Osteocyte (in vitro differentiated cells): ENCODE measurements around the gene ORC6. TPM values are rescaled to one million over a fixed set of nuclear protein-coding genes. Genes with fewer than 3 reads are reported as not detected.

Experiments
- DNase-seq: peaks from one replicate; pipeline ENCODE4 v3.0.0; 2021; ENCODE audit warnings: mixed read lengths; ENCODE audit not compliant: unreplicated experiment; ENCODE audit errors: extremely low spot score
- H3K27ac Mint-ChIP-seq: one replicate; pipeline ENCODE4 v1.8.0; 2021; ENCODE audit warnings: mild to moderate bottlenecking, mixed read lengths; ENCODE audit not compliant: unreplicated experiment
- H3K27me3 Mint-ChIP-seq: one replicate; pipeline ENCODE4 v1.8.0; 2021; ENCODE audit warnings: mixed read lengths; ENCODE audit not compliant: unreplicated experiment
- H3K36me3 Mint-ChIP-seq: one replicate; pipeline ENCODE4 v1.8.0; 2021; ENCODE audit warnings: mixed read lengths; ENCODE audit not compliant: unreplicated experiment
- H3K4me1 Mint-ChIP-seq: one replicate; pipeline ENCODE4 v1.8.0; 2021; ENCODE audit warnings: mixed read lengths; ENCODE audit not compliant: unreplicated experiment
- H3K4me3 Mint-ChIP-seq: one replicate; pipeline ENCODE4 v1.8.0; 2021; ENCODE audit warnings: mild to moderate bottlenecking, moderate library complexity, mixed read lengths; ENCODE audit not compliant: unreplicated experiment
- H3K9me3 Mint-ChIP-seq: one replicate; pipeline ENCODE4 v1.8.0; 2021; ENCODE audit warnings: mixed read lengths; ENCODE audit not compliant: unreplicated experiment
- long read RNA-seq: library from polyadenylated mRNA; unstranded; transcript quantifications from one replicate; pipeline ENCODE4 v2.0.0, GENCODE V29; 2021
- total RNA-seq: library from RNA; stranded (reverse); gene quantifications from 2 replicates; pipeline ENCODE4 v1.2.1, GENCODE V29; 2021
- TF ChIP-seq, protein P1 (sequence below): fragments of 200-600 bp; sonication (generic); IDR thresholded peaks from 2 replicates; pipeline ENCODE4 v1.5.0; 2021; ENCODE audit warnings: antibody characterized with exemption, mild to moderate bottlenecking, moderate library complexity

The ORC6 gene, protein sequence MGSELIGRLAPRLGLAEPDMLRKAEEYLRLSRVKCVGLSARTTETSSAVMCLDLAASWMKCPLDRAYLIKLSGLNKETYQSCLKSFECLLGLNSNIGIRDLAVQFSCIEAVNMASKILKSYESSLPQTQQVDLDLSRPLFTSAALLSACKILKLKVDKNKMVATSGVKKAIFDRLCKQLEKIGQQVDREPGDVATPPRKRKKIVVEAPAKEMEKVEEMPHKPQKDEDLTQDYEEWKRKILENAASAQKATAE
- total RNA-seq = 8.5 and 8.8 TPM in 2 replicates
- long read RNA-seq, transcript ORC6-201 (7 exons, 1,628 nt) = major isoform, 8 of 13 reads
- long read RNA-seq, partial matches to known transcripts = 1 of 13 reads
- long read RNA-seq, other reads (novel, unspliced or antisense) = 3 of 13 reads

DNA sequence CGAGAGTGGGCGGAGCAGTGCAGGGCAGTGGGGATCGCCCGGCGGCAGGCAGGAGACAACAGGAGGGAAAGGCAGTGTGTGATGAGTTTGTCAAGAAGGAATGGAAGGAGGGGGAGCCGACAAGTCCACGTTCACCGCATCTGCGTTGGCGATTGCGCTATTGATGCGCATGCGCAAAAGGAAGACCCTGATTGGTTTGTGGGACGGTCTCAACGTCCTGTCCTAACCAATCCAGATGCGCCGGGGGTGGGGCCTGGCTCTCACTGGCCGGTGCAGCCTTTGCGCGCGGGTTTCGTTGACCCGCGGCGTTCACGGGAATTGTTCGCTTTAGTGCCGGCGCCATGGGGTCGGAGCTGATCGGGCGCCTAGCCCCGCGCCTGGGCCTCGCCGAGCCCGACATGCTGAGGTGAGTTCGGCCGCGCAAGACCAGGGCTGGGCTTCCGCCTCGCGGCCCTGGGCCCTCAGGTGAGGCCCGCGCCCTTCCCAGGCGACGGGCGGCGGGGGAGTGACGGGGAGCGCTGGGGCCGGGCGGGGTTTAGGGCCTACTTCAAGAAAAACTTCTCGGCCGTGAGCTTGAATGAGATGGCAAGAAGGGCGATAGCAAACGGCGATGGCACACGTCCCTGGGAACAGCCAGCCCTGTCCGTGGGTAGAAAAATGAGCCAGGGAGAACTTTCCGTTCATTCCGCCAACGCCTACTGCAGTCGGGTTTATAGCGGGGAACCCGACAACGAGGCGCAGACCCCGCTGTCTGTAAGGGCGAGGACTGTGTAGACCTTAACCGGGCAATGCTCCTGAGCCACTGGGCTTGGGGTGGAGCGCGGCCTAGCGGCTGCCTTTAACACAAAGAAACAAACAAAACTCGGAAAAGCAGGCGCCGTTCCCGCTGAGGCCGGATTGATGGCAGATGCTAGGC lies at the start of gene ORC6:
Gene ORC6 (plus strand): TSS at position 295 of the 916 bp plus-strand sequence. CDS start 47 bp downstream, at position 342.
- H3K4me3 Mint-ChIP-seq = no peak within 1 kb of the TSS
- H3K27ac Mint-ChIP-seq = no peak within 1 kb of the TSS
- DNase-seq = peak; percentile 99
- H3K4me1 Mint-ChIP-seq = peaks cover 24% of the 10 kb centered on the region
- no peaks in the 10 kb centered on the region for H3K27me3 Mint-ChIP-seq
- no peaks in the 10 kb centered on the region for H3K9me3 Mint-ChIP-seq
- no peaks in the 10 kb centered on the region for H3K36me3 Mint-ChIP-seq
- TF ChIP-seq, protein P1, sequence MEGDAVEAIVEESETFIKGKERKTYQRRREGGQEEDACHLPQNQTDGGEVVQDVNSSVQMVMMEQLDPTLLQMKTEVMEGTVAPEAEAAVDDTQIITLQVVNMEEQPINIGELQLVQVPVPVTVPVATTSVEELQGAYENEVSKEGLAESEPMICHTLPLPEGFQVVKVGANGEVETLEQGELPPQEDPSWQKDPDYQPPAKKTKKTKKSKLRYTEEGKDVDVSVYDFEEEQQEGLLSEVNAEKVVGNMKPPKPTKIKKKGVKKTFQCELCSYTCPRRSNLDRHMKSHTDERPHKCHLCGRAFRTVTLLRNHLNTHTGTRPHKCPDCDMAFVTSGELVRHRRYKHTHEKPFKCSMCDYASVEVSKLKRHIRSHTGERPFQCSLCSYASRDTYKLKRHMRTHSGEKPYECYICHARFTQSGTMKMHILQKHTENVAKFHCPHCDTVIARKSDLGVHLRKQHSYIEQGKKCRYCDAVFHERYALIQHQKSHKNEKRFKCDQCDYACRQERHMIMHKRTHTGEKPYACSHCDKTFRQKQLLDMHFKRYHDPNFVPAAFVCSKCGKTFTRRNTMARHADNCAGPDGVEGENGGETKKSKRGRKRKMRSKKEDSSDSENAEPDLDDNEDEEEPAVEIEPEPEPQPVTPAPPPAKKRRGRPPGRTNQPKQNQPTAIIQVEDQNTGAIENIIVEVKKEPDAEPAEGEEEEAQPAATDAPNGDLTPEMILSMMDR = peak; percentile 65

DNA sequence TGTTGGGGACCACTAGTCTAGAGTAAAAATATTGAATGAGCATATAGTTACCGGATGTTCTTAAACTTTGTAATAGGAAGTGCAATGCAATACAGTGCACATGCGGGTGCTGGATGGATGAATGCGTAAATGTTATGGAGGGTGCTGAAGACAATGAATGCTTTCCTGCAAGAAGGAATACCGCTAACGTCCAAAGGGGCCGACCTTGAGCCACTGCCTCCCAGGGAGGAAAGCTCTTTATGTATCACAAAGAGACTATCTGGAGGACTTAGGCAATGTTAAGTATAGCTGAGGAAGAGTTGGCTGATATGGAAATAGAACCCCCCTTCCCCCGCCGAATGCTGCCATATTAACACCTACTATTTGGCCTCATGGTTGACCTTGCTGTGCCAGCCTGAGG lies 40.8 kb upstream of the ORC6 start:
- TF ChIP-seq, protein P1 = no peak
- H3K4me1 Mint-ChIP-seq = peaks cover 4% of the 10 kb centered on the region
- H3K36me3 Mint-ChIP-seq = peaks cover 4% of the 10 kb centered on the region
- no peak for DNase-seq
- peaks cover 6% of the 10 kb centered on the region for H3K27me3 Mint-ChIP-seq
- H3K9me3 Mint-ChIP-seq = peaks cover 7% of the 10 kb centered on the region
- no peak overlapping the region for H3K27ac Mint-ChIP-seq
- no peak overlapping the region for H3K4me3 Mint-ChIP-seq

DNA sequence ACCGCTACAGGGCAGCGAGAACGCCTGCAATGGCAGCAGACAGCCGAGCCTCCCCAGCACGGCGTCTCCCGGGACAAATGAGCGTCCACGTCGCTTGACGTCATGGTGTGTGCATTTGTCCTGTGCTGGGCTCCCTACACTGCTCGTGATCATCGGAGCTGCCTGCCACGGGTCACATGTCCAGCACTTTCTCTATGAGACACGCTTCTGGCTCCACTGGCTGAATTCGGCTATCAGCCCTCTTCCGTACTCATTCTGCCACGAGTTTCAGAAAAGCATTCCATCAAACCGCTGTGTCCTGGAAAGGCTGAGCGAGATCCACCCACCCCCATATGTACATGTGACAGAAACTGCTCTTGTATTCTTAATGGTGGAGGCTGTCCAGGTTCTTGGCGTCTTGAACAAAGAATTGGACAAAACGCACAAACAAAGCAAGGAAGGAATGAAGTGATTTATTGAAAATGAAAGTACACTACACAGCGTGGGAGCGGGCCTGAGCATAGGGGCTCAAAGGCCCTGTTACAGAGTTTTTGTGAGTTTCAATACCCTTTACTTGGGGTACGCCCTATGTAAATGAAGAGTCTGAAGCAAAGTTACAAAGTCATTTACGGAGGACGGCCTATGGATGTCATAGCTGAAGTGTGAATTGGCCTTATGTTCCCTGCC lies 39.7 kb upstream of the ORC6 start:
- Mint-ChIP-seq H3K4me1 (peaks cover 4% of the 10 kb centered on the region), H3K27me3 (peaks cover 4% of the 10 kb centered on the region), H3K9me3 (no peaks in the 10 kb centered on the region), H3K27ac (no peak overlapping the region), H3K4me3 (no peak overlapping the region), H3K36me3 (no peaks in the 10 kb centered on the region)
- TF ChIP-seq, protein P1 = no peak
- DNase-seq = no peak

DNA sequence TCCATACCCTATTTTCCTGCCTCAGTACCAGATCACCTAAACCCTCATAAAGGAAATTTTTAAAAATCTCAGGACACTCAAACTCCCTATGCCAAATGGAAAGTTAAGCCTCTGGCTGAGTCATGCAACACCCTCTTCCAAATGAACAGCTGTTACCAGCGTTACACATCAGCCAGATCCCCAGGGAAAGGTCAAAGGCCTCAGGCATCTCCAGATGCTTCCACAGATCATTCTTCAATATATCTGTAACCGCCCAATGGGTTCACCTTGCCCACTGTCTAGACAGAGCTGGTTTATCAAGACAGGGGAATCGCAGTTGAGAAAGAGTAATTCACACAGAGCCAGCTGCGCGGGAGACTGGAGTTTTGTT lies 39.2 kb upstream of the ORC6 start:
- no peaks in the 10 kb centered on the region for H3K36me3 Mint-ChIP-seq
- H3K27me3 Mint-ChIP-seq = no peaks in the 10 kb centered on the region
- TF ChIP-seq, protein P1 = no peak
- DNase-seq = no peak
- peaks cover 4% of the 10 kb centered on the region for H3K4me1 Mint-ChIP-seq
- H3K4me3 Mint-ChIP-seq = no peak overlapping the region
- H3K9me3 Mint-ChIP-seq = no peaks in the 10 kb centered on the region
- no peak overlapping the region for H3K27ac Mint-ChIP-seq
